HG02973 (cell line): Measurements from ENCODE around the gene SYT1.
"Not testable (repeated sequence)": the region's sequence is repeated elsewhere in the genome, so short reads cannot be mapped to it uniquely, and the experiment has no call there.

ENCODE experiments used
- ATAC-seq: cut with Tn5 transposase; IDR thresholded peaks from one replicate; pipeline ENCODE4 v1.9.1; 2021; ENCODE audit warnings: moderate library complexity; ENCODE audit not compliant: unreplicated experiment

The SYT1 gene

DNA sequence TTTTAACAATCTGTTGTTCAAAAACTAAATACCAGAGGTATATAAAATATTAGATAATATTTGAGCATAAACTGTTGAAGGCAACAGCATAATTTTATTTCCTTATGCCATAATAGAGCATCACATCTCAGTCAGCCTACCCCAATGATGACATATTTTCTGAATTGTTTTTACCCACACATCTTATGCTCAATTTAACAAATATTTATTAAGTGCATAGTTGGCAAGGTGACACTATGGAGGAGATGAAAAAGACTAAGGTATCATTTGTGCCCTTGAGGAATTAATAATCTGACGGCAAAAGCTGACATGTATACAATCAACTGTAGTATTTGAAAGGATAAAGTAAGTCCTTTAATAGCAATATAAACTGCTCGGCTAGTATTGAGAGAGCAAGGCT is 102.4 kb downstream of the SYT1 start:
- no peak for ATAC-seq

DNA sequence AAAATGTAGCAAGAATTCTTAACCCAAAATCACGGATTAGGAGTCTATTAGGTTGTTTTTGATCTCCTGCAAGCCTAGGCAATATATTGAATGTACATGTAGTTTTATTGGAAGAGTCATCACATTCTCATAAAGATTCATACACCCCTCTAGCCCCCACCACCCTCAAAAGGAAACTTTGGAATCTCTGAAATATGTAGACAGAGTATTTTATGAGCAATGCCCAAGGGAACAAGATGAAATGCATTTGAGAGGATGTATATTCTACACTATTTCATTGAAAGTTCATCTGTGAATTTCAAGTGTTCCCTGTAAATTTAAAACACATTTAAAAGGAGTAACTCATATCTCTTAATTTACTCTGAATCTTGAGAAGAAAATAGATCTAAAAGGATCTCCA is 103.7 kb downstream of the SYT1 start:
- no peak for ATAC-seq

DNA sequence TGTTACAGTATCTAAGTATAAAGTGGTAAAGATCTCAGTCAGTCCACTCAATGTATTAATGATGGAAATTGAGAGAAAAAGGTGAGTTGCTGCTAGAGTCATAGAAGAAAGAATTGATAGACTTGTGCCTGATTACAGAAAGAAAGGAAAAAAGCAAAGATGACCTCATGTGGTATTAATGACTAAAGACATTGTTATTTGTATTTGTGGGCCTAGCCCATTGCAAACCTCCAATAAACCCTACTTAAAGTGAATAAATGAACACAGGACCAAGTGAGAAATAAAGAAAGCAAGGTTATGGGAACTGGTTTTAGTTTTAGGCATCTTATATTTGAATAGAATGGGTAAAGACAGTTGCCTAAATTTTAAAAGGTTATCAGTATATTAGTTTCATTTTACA is 105.5 kb downstream of the SYT1 start:
- no peak for ATAC-seq

DNA sequence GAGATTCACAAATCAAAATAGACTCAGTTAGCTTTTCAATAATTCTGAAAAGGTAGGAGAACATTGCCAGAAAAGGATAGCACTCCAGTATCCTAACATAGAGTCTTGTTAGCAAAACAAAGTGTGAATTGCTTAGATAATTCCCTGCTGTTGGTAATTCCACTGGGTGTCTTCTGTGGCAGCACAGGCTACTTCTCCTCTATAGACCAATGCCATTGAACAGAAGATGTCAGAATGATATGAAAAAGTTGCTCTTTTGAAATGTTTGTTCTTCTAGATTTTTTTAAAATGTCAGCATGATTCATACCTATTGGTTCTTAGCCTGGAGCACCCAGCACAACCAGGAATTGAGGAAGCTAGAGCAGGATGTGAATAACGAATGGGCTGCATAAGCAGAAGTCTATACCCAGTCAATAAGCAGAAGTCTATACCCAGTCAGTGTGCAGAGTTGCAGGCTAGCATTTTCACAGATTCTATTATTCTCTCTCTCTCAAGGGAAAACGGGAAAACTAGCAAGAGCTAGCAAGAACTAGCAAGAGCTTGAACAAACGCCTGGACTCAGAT is 112.8 kb downstream of the SYT1 start:
- ATAC-seq, result no peak

DNA sequence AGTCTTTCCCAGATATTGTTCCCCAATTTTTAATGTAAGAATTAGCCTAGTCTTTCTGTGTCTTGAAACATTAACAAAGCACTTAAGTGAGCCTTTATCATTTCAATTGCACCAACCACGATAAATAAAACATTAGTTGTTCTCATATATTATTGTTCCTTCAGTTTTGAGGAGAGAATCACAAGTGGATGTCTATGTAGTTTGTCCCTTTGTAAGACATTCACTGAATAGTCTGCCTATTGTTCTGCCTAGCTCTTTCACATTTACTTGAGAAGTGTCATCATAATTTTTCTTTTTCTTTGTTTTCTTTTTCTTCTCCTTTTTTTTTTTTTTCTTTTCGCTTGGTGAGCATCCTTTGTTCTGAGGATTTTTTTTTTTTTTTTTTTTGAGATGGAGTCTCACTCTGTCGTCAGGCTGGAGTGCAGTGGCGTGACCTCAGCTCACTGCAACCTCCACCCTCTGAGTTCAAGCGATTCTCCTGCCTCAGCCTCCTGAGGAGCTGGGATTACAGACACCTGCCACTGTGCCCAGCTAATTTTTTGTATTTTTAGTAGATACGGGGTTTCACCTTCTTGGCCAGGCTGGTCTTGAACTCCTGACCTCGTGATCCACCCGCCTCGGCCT is 129.7 kb downstream of the SYT1 start:
- no peak for ATAC-seq

DNA sequence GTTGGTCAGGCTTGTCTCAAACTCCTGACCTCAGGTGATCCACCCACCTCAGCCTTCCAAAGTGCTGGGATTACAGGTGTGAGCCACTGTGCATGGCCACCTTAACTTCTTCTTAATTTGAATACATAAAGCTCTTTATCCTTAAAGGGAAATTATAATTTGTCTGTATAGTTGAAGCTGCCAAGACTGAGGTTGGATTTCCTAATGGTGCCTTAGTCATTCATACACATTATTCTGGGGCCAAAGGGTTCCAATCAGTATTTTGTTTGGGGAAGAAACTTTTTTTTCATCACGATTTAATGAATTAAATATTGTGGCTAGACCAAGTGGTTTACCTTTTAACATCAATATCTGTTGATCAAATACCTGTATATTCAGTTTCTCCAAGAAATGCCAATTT is 135.9 kb downstream of the SYT1 start:
- no peak for ATAC-seq

DNA sequence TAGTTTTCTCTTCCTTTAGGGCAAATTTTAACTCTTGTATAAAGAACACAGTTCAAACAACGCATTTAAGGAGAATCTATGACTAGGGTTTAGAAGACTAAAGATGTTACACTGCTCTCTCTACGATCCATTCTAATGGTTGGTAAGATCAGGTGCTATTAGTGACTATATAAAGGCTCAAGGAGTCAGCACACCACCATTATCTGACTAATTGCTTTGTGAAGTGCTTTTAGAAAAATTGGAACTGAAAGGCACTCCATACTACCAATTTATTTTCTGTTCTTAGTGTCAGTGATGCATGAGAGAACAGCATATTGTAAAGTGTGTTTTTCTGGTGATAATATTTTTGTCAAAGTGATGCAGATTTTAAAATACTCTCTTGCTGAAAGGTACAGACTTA is 136.8 kb downstream of the SYT1 start:
- ATAC-seq, result no peak

DNA sequence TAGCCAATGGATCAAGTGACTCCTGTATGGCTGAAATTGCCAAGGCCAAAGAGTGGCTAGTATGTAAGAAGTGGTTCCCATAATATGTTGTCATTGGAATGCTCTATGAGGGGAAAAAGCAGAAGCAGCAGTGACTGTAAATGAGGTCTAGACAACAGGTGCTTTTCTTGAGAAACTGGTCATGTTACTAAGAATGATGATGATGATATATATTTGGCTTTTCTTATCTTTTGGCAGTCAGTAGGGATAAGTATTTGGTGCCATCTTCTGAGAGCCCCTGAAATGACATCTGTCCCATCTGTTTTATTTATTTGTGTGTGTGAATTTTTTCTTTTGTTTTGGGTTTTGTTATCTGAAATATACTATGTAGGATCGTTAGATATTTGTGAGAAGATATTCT is 141.7 kb downstream of the SYT1 start:
- no peak for ATAC-seq

DNA sequence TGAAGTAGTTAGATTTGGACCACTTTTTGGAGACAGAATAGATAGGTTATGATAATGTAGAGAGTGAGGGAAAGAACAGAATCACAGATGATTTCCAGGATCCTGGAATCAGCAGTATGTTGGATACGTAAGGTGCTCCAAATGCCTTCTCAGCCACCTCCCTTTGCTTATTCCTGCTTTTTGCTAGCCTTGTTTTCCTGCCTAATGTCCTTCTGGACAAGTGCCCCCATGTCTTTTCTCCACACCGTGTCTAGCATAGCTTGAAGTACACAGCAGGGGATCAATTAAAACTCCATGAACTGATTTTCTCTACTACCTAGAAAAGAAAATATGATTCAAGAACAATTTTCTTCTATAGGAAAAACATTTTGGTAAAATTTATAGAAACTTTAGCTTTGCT is 144.0 kb downstream of the SYT1 start:
- ATAC-seq, result no peak

DNA sequence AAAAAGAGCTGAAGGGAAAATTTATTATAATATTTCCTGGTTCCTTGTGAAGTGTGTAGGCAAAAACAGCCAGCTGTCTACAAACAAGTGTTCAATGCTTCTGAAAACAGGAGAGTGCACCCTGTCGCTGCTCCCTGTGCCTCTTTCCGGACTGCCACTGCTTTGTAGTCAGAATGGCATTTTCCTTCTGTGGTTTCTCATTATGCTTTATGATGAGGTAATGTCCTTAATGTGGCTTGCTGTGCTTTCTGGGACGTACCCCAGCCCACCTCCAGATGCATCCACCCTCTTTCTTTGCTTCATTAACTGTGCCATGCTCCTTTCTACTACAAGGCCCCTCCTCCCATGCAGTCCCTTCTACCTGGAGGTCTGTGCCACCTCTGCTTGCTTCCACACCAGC is 148.1 kb downstream of the SYT1 start:
- ATAC-seq, result no peak

DNA sequence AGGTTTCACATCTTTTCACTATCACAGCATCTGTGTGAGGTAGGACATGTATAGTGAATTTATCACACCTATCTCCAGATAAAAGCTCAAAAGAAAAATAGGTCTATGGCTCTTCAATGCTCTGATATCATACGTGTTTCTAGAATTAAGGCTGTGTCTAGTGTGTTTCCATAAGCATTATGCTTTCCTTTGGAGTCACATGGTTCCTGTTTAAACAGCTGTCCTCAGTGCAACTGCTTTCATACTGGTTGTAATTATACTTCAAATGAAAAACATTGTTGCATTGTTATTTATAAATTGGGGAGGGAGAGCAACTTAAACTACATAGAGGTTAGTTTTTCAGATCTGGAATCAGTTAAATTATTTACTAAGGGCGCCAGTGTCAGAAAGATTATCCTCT is 151.6 kb downstream of the SYT1 start:
- no peak for ATAC-seq

DNA sequence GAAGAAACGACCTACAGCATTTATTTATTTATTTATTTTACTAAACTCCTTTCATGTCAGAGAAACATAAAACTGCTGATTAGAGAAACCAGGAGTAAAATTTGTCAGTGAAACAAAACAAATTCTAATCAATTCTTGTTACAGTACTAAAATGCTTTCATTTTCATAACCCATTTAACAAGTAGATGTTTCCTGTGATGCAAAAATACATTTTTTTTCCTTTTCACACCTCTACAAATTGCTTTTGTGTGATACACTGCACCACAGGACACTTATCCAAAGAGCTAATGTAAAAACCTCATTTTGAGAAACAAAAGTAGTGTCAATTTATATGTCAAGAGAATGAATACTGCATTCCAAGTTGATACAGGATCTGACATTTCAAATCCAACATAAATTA is 155.1 kb downstream of the SYT1 start:
- no peak for ATAC-seq

DNA sequence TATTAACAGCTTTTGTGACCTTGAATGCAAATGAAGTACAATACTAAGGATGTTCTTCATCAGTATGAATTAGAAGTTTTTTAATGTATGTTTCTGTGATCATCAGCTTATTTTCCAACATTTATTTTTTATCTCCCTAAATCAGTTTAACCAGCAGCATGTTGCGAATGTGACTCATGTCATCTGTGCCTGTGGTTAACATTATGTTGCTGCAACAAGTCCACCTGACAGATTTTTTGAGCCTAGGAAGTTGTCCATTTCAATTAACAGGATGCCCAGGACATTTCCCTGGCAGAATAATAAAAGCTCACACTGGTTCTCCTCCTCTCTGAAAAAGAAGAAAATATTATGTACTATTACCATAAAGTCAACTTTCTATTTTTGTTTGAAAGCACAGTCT is 155.5 kb downstream of the SYT1 start:
- no peak for ATAC-seq

DNA sequence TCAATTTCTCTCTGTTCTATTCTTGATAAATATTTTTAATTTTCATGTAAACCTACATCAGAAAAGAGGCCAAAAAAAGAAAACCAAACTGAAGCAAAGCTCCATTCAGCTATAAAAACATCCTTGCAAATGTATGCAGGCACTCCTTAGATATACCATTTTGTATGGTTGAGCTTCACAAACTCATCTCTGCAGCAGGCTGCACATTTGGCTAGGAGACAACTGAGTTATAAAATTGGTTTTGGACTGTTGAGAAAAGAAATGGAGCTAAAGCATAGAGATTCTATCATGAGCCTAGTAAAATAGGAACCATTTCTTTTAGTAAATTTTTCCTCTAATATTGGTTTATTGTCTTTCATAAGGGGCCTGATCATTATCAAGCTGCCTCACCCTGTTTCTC is 156.4 kb downstream of the SYT1 start:
- ATAC-seq, result no peak

DNA sequence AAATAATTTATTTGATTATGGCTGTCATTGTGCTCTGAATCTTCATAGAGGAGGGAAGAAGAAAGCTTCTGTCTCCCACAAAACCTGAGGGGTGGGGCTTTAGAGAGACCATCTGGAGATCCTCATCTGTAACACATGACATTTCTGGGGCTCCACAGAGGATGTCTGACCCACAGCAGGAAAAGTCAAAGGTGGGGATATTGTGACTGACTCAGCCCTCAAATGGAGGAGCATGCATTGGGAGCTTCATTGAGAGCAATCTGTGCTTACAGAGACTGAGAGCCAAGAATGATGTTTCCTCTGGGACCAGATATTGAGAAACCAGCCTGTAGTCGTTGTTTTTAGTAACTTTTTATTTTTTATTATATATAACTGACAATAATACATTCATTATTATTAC is 158.7 kb downstream of the SYT1 start:
- no peak for ATAC-seq

DNA sequence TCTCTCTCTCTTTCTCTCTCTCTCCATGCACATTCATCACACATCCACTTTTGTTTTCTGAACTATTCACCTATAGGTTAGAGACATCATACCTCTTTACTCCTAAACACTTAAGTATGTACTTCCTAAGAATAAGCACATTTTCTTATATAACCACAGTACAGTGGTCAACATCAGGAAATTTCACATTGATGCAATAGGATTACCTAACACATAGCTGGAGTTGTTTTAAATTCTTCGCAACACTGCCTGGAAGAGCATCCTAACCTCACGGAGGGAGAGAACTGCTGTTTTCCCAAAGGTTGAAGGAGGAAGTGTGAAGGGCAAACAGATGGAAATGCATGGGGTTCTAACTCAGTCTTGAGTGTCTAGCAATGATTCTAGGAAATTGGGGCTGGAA is 159.2 kb downstream of the SYT1 start:
- ATAC-seq, result no peak

DNA sequence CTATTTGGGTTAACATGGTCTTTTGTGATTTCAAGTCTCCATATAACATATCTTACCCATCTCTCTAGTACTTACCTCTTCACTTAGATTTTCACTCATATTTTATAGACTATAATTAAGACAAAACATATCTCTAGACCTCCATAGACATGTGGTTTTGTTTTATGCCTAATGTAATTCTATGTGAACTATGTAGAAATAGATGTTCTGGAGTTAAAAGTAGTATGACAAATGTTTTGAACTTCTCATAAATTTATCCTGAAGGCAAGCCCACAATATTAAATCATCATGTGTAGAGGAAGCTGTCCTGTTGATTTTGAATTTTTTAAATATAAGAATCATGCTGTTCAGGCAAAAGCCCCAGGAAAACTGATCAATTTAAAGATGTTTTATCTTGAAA is 169.2 kb downstream of the SYT1 start:
- ATAC-seq, result no peak

DNA sequence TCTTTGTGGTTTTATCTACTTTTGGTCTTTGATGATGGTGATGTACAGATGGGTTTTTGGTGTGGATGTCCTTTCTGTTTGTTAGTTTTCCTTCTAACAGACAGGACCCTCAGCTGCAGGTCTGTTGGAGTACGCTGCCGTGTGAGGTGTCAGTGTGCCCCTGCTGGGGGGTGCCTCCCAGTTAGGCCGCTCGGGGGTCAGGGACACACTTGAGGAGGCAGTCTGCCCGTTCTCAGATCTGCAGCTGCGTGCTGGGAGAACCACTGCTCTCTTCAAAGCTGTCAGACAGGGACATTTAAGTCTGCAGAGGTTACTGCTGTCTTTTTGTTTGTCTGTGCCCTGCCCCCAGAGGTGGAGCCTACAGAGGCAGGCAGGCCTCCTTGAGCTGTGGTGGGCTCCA is 180.2 kb downstream of the SYT1 start:
- ATAC-seq, result not testable (repeated sequence)

DNA sequence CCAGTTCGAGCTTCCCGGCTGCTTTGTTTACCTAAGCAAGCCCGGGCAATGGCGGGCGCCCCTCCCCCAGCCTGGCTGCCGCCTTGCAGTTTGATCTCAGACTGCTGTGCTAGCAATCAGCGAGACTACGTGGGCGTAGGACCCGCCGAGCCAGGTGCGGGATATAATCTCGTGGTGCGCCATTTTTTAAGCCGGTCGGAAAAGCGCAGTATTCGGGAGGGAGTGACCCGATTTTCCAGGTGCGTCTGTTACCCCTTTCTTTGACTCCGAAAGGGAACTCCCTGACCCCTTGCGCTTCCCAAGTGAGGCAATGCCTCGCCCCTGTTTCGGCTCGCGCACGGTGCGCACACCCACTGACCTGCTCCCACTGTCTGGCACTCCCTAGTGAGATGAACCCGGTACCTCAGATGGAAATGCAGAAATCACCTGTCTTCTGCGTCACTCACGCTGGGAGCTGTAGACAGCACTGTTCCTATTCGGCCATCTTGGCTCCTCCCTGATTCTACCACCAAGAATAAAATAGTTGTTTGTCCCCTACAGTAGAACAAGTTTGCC is 180.7 kb downstream of the SYT1 start:
- ATAC-seq, result not testable (repeated sequence)

DNA sequence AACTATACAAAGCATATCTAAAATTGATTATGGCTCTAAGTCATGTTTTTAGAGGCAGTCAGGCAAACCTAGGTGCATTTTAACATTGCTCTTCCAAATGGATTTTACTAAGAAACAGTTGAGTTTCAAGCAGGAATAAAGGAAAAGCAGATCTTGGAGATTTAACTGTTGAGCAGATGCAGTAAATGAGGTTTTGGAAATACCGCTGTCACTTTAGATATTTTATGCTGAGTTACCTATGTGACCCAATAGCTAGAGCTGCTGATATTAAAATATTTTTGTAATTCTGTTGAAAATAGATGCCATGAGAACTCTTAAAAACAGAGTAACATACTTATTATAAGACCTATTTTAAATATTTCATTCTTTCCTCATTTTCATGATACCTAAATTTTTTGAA is 181.4 kb downstream of the SYT1 start:
- ATAC-seq, result no peak

DNA sequence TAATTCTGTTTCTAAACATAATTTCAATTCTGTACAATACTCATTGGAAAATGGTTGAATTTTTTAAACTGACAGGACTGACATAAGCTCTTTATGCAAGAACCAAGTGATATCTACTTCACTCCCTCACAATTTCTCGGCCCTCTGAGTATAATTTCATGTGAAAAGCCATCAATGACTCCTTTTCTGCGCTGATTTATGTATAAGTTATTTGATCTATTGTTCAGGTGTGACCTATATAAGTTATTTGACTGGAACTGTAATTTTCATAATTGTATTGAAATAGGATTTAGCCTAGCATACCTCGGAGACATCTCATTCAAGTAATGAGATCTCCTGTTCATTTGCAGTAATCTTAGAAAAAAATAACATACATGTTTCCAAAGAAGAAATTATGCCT is 184.4 kb downstream of the SYT1 start:
- ATAC-seq, result no peak

DNA sequence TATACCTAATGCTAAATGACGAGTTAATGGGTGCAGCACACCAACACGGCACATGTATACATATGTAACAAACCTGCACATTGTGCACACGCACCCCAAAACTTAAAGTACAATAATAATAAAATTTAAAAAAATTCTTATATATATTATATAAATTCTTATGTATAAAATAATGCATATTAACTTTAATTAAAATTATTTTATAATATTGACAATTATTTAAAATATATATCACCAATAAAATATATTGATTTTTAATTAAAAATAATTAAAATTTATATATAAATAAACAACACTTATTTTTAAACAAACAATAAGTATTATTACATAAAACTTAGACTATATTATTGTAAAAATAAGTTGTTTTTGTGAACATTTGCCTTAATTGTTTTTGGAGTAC is 188.8 kb downstream of the SYT1 start:
- ATAC-seq, result no peak
